GM12892 (cell line): ENCODE results near the gene MRPS18A.

Experiments
- POLR2A ChIP-seq: IDR thresholded peaks from 2 replicates; pipeline ENCODE4 v1.6.1; 2011; ENCODE audit warnings: low read depth, low read length, control low read depth
- POLR2AphosphoS5 ChIP-seq: IDR thresholded peaks from 2 replicates; pipeline ENCODE4 v1.6.1; 2011; ENCODE audit warnings: low read depth, low read length, control low read depth

DNA sequence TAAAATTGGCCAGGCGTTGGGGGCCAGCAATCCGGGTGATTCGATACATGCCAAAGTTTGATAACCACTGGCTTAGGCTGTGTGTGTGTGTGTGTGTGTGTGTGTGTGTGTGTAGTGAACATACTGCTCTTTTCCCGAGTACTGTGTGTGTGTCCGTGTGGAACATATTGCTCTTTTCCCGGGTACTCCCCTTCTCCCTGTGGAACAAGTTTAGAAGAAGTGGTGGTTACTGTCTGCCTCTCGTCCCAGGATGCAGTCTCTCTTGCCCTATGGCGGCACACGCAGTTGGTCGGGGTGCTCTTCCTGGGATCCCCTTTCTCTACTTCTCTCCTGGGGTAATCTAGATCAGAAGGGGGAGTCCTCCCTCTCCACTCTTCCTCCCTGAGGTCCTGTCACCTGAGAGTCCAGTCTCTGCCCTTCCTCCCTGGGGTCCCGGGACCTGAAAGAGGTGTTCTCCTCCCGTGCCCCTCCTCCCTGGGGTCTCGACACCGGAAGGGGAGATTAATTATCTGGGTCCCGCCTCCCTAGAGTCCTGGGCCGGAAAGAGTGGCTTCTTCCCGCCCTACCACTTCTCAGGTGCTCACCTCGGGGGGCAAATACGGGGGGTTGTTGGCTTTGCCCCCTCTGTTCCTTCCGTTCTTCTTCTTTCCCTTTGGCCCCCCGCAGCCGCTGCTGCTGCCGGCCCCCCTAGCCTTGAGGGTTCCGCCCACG lies 59.0 kb downstream of the MRPS18A start:
- 0 out of 2 replicates have a peak, but pooled peaks have one; percentile 4 for TF ChIP-seq POLR2A
- no peak; the same call in 1 of the 2 replicates for TF ChIP-seq POLR2AphosphoS5
